Stomach (tissue), 4 donors: ENCODE results near the gene LRFN5.

ENCODE experiments used
- EP300 ChIP-seq: sonication (generic); formaldehyde crosslinking; IDR thresholded peaks from one replicate; pipeline ENCODE4 v1.6.1; 2017; ENCODE audit warnings: antibody characterized with exemption
- POLR2A ChIP-seq, 4 donors: fragments of 450-650 bp; IDR thresholded peaks; one replicate each; pipeline ENCODE4 v1.6.1; 2016; ENCODE audit warnings: antibody characterized with exemption in 4 of 4, control low read depth in 2 of 4, mild to moderate bottlenecking in 1 of 4, moderate library complexity in 1 of 4
- POLR2AphosphoS5 ChIP-seq, 3 donors: sonication (generic); formaldehyde crosslinking; IDR thresholded peaks; one replicate each; pipeline ENCODE4 v1.6.1; 2016; ENCODE audit warnings: antibody characterized with exemption in 3 of 3
- TF ChIP-seq, protein P1 (sequence below), 7 experiments: fragments of 450-650 bp in 4 of 7; fragments of 200-600 bp in 3 of 7; sonication (generic) in 3 of 7; IDR thresholded peaks; one replicate each; pipeline ENCODE4 v1.5.1; 2016 to 2019; ENCODE audit warnings: antibody characterized with exemption in 7 of 7, control low read depth in 2 of 7, mild to moderate bottlenecking in 1 of 7

DNA sequence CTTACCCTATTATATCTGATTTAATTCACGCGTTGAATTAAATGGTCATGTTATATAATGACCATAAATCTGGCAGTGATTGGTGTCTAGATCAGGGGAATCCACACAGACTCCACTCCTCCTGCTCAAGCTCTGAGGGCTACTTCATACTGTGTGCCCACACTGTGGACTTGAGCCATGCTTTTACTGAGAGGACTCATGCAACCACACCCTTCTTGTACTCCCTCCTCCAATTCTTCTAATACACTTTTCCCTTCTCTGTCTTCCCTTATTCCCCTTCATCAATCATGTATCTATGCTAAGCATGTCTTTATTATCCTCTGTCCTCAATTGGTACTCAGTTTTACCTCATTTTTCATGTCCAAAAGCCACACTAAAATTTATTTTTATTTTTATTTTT is 37.7 kb upstream of the LRFN5 start:
- TF ChIP-seq, protein P1, sequence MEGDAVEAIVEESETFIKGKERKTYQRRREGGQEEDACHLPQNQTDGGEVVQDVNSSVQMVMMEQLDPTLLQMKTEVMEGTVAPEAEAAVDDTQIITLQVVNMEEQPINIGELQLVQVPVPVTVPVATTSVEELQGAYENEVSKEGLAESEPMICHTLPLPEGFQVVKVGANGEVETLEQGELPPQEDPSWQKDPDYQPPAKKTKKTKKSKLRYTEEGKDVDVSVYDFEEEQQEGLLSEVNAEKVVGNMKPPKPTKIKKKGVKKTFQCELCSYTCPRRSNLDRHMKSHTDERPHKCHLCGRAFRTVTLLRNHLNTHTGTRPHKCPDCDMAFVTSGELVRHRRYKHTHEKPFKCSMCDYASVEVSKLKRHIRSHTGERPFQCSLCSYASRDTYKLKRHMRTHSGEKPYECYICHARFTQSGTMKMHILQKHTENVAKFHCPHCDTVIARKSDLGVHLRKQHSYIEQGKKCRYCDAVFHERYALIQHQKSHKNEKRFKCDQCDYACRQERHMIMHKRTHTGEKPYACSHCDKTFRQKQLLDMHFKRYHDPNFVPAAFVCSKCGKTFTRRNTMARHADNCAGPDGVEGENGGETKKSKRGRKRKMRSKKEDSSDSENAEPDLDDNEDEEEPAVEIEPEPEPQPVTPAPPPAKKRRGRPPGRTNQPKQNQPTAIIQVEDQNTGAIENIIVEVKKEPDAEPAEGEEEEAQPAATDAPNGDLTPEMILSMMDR (IDR thresholded peaks at IDR 0.05) = no peak
- TF ChIP-seq POLR2A (IDR thresholded peaks at IDR 0.05) = no peak
- no peak for TF ChIP-seq POLR2AphosphoS5 (IDR thresholded peaks at IDR 0.05)
- TF ChIP-seq EP300 = no peak
